SK-N-SH (cell line): ENCODE data around the gene POLD3. TPM values are rescaled to one million over a fixed set of nuclear protein-coding genes. Genes with fewer than 3 reads are reported as not detected.

Experiments used
- CTCF ChIA-PET: fragments of 300-600, 350-600 bp; formaldehyde crosslinking; extraction: SDS; loops from one replicate; lab custom pipeline; 2021; lab: Yijun Ruan, JAX
- POLR2A ChIA-PET: fragments of 350-600 bp; sonication (Branson Sonifier 250); formaldehyde crosslinking; extraction: SDS; loops from one replicate; lab custom pipeline; 2020; ENCODE audit warnings: antibody characterized with exemption, inconsistent platforms; lab: Yijun Ruan, JAX
- DNase-seq: peaks from one replicate; pipeline ENCODE4 v3.0.0; 2012
- H2AFZ ChIP-seq: fragments of 200-600 bp; sonication (generic); 2 replicates; pipeline ENCODE4 v1.8.1; 2016; ENCODE audit warnings: antibody characterized with exemption, mild to moderate bottlenecking, low read depth
- H3F3A ChIP-seq: fragments of 200-600 bp; sonication (generic); replicated peaks from 2 replicates; pipeline ENCODE3; 2016; ENCODE audit warnings: antibody characterized with exemption, mild to moderate bottlenecking; ENCODE audit not compliant: insufficient read depth
- H3K27ac ChIP-seq, 2 experiments: fragments of 200-500 bp in 1 of 2; fragments of 200-600 bp in 1 of 2; sonication (Bioruptor generic) in 1 of 2; sonication (generic), shearing (Covaris generic) in 1 of 2; 2 replicates each; pipeline versions ENCODE4 v1.5.1 to v1.6.1; 2014 to 2016; ENCODE audit warnings: low read depth in 2 of 2, inconsistent platforms in 1 of 2, low read length in 1 of 2, mild to moderate bottlenecking in 1 of 2, mixed read lengths in 1 of 2
- H3K27me3 ChIP-seq: fragments of 200-600 bp; sonication (generic), shearing (Covaris generic); 2 replicates; pipeline ENCODE4 v1.6.1; 2016; ENCODE audit warnings: mixed run types; ENCODE audit not compliant: insufficient read depth
- H3K36me3 ChIP-seq, 2 experiments: fragments of 200-500 bp in 1 of 2; fragments of 200-600 bp in 1 of 2; sonication (Bioruptor generic) in 1 of 2; sonication (generic) in 1 of 2; replicated peaks in 1 of 2; 2 replicates each; pipeline versions ENCODE3 to v1.5.1; 2014 to 2016; ENCODE audit warnings: low read length in 1 of 2, mild to moderate bottlenecking in 1 of 2; ENCODE audit not compliant: insufficient read depth in 2 of 2, control insufficient read depth in 1 of 2
- H3K4me1 ChIP-seq, 2 experiments: fragments of 200-500 bp in 1 of 2; fragments of 200-600 bp in 1 of 2; sonication (Bioruptor generic) in 1 of 2; sonication (generic), shearing (Covaris generic) in 1 of 2; 2 replicates each; pipeline versions ENCODE4 v1.5.1 to v1.6.1; 2014 to 2016; ENCODE audit warnings: low read depth in 1 of 2, low read length in 1 of 2, mixed run types in 1 of 2; ENCODE audit not compliant: insufficient read depth in 2 of 2, control insufficient read depth in 1 of 2
- H3K4me2 ChIP-seq: fragments of 200-600 bp; sonication (generic), shearing (Covaris generic); 2 replicates; pipeline ENCODE4 v1.6.1; 2017; ENCODE audit warnings: mixed run types
- H3K4me3 ChIP-seq, 2 experiments: fragments of 200-500 bp in 1 of 2; fragments of 200-600 bp in 1 of 2; sonication (Bioruptor generic) in 1 of 2; sonication (generic), shearing (Covaris generic) in 1 of 2; 2 replicates each; pipeline versions ENCODE4 v1.5.1 to v1.8.1; 2014 to 2016; ENCODE audit warnings: low read depth in 2 of 2, inconsistent platforms in 1 of 2, low read length in 1 of 2, mild to moderate bottlenecking in 1 of 2, mixed read lengths in 1 of 2, moderate library complexity in 1 of 2
- H3K79me2 ChIP-seq: fragments of 200-600 bp; sonication (generic); 2 replicates; pipeline ENCODE4 v1.8.1; 2017; ENCODE audit warnings: mild to moderate bottlenecking; ENCODE audit not compliant: insufficient read depth
- H3K9ac ChIP-seq: fragments of 200-600 bp; sonication (generic); 2 replicates; pipeline ENCODE4 v1.6.1; 2017; ENCODE audit warnings: mixed run types
- H3K9me2 ChIP-seq: fragments of 200-600 bp; sonication (generic); 2 replicates; pipeline ENCODE4 v1.6.1; 2017; ENCODE audit warnings: mixed run types
- H3K9me3 ChIP-seq: fragments of 200-600 bp; sonication (generic); 2 replicates; pipeline ENCODE4 v1.6.1; 2017; ENCODE audit warnings: mixed run types, mild to moderate bottlenecking, moderate library complexity
- H4K20me1 ChIP-seq: fragments of 200-600 bp; sonication (generic); 2 replicates; pipeline ENCODE4 v1.6.1; 2017; ENCODE audit warnings: mild to moderate bottlenecking, mixed run types; ENCODE audit not compliant: insufficient read depth
- EP300 ChIP-seq, 2 experiments: IDR thresholded peaks; 2 replicates each; pipeline versions ENCODE4 v1.4.0 to v1.6.1; 2012; ENCODE audit warnings: borderline replicate concordance in 1 of 2, low read depth in 1 of 2, low read length in 1 of 2
- EZH2phosphoT487 ChIP-seq: fragments of 200-600 bp; sonication (generic); IDR thresholded peaks from 2 replicates; pipeline ENCODE4 v1.6.1; 2017; ENCODE audit warnings: low read depth, mixed run types, mild to moderate bottlenecking, antibody characterized with exemption, moderate library complexity, borderline replicate concordance
- FOSL2 ChIP-seq: IDR thresholded peaks from 2 replicates; pipeline ENCODE4 v1.4.0; 2012; ENCODE audit warnings: low read depth, mild to moderate bottlenecking, moderate library complexity, borderline replicate concordance
- FOXJ3 ChIP-seq: sonication (generic); formaldehyde crosslinking; IDR thresholded peaks from 2 replicates; pipeline ENCODE4 v1.5.1; 2020; ENCODE audit warnings: mild to moderate bottlenecking, missing genetic modification reagents
- FOXM1 ChIP-seq: IDR thresholded peaks from 2 replicates; pipeline ENCODE4 v1.4.0; 2012; ENCODE audit warnings: low read depth, mild to moderate bottlenecking
- GABPA ChIP-seq: IDR thresholded peaks from 2 replicates; pipeline ENCODE4 v1.4.0; 2012; ENCODE audit warnings: low read depth, mild to moderate bottlenecking
- MEF2A ChIP-seq: IDR thresholded peaks from 2 replicates; pipeline ENCODE4 v1.4.0; 2012; ENCODE audit warnings: low read depth, borderline replicate concordance
- MXI1 ChIP-seq: IDR thresholded peaks from 2 replicates; pipeline ENCODE4 v1.6.1; 2012; ENCODE audit warnings: mild to moderate bottlenecking, low read depth, low read length, improper control_type of control experiment
- NRF1 ChIP-seq: IDR thresholded peaks from 2 replicates; pipeline ENCODE4 v1.6.1; 2012; ENCODE audit warnings: low read depth, mild to moderate bottlenecking, low read length
- POLR2AphosphoS5 ChIP-seq: IDR thresholded peaks from 2 replicates; pipeline ENCODE4 v1.6.1; 2012; ENCODE audit warnings: low read depth, low read length
- RCOR1 ChIP-seq: fragments of 150-350 bp; IDR thresholded peaks from 2 replicates; pipeline ENCODE4 v1.6.1; 2017; ENCODE audit warnings: antibody characterized with exemption, low read length
- SIN3A ChIP-seq: IDR thresholded peaks from 2 replicates; pipeline ENCODE4 v1.6.1; 2012; ENCODE audit warnings: low read depth, mild to moderate bottlenecking, low read length, moderate library complexity, borderline replicate concordance
- TAF1 ChIP-seq: IDR thresholded peaks from 2 replicates; pipeline ENCODE4 v1.6.1; 2012; ENCODE audit warnings: low read depth, mild to moderate bottlenecking, low read length, moderate library complexity, borderline replicate concordance
- TCF12 ChIP-seq: IDR thresholded peaks from 2 replicates; pipeline ENCODE4 v1.4.0; 2012
- WGBS: methylation state at CpG from one replicate; pipeline ENCODE4 v1.1.6; 2017; ENCODE audit warnings: low lambda C conversion rate; 5-methylcytosine and 5-hydroxymethylcytosine counted together
- polyA plus RNA-seq, 3 experiments: library from polyadenylated mRNA; depleted of rRNA; stranded (reverse); fragments of >200 nt; gene quantifications; 2 replicates each; pipeline ENCODE4 v1.2.3, GENCODE V29; 2012
- TF ChIP-seq, protein P1 (sequence below): IDR thresholded peaks from 2 replicates; pipeline ENCODE4 v1.4.0; 2012; ENCODE audit warnings: low read depth
- TF ChIP-seq, protein P2 (sequence below): fragments of 150-350 bp; IDR thresholded peaks from 2 replicates; pipeline ENCODE4 v1.6.1; 2016; ENCODE audit warnings: mild to moderate bottlenecking, low read depth, low read length
- TF ChIP-seq, protein P3 (sequence below): IDR thresholded peaks from 2 replicates; pipeline ENCODE4 v1.4.0; 2012; ENCODE audit warnings: low read depth, borderline replicate concordance
- TF ChIP-seq, protein P4 (sequence below): IDR thresholded peaks from 2 replicates; pipeline ENCODE4 v1.4.0; 2012; ENCODE audit warnings: low read depth, borderline replicate concordance

POLD3 gene
- polyA plus RNA-seq, 1 of the 3 experiments (the other 2 are of a cell fraction): 7.9 TPM

DNA sequence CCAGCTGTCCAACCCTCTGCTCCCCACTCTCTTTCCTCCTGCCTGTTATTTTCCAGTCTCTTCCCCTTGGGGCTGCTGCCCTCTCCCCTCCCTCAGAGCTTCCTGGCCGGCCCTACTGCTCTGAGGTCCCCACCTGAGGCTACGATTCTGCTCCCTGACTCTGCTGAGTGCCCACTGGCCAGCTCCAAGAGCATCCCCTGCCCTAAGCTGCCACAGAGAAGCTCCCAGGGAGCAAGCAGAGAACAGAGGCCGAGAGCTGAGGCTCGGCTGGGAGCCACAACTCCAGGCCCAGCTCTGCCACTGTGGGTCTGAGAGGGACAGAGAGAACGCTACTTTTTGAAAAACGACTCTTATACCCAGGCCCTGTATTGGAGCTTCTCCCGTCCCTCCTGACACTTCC is 77.8 kb downstream of the POLD3 start:
- Histone ChIP-seq H3K9me2 (no peaks in the 10 kb centered on the region), H3K4me1 (peaks cover 15 to 16% of the 10 kb centered on the region in 2 experiments), H3K27me3 (no peaks in the 10 kb centered on the region), H3K4me2 (no peak overlapping the region), H3K27ac (no peak overlapping the region), H2AFZ (no peak overlapping the region), H3K36me3 (no peaks in the 10 kb centered on the region), H3K4me3 (no peak overlapping the region), H3K9me3 (no peaks in the 10 kb centered on the region), H3K79me2 (no peaks in the 10 kb centered on the region), H3K9ac (no peak overlapping the region), H4K20me1 (no peaks in the 10 kb centered on the region), H3F3A (peaks cover 18% of the 10 kb centered on the region)
- POLR2A ChIA-PET: no interaction called here
- DNase-seq: no peak
- CTCF ChIA-PET: interaction anchor here (0.6 to 2.4 kb wide), 3 partner anchors 16 to 35 kb away, joined by 3 to 10 read pairs (median 3); no protein-coding TSS in a partner anchor
- 93% methylated on average over 7 of the region's 7 CpGs for WGBS
- TF ChIP-seq FOSL2: no peak
- TF ChIP-seq MEF2A: no peak
- TF ChIP-seq, protein P1, sequence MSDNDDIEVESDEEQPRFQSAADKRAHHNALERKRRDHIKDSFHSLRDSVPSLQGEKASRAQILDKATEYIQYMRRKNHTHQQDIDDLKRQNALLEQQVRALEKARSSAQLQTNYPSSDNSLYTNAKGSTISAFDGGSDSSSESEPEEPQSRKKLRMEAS: no peak
- no peak for TF ChIP-seq NRF1
- TF ChIP-seq FOXM1: no peak
- TF ChIP-seq, protein P2, sequence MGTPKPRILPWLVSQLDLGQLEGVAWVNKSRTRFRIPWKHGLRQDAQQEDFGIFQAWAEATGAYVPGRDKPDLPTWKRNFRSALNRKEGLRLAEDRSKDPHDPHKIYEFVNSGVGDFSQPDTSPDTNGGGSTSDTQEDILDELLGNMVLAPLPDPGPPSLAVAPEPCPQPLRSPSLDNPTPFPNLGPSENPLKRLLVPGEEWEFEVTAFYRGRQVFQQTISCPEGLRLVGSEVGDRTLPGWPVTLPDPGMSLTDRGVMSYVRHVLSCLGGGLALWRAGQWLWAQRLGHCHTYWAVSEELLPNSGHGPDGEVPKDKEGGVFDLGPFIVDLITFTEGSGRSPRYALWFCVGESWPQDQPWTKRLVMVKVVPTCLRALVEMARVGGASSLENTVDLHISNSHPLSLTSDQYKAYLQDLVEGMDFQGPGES: no peak
- TF ChIP-seq FOXJ3 (CRISPR knock-in tag): no peak
- no peak for TF ChIP-seq EZH2phosphoT487
- TF ChIP-seq EP300 (IDR thresholded peaks at IDR 0.05; ENCODE audit: borderline replicate concordance in 1 of 2, low read depth in 1 of 2, low read length in 1 of 2): no peak
- TF ChIP-seq, protein P3, sequence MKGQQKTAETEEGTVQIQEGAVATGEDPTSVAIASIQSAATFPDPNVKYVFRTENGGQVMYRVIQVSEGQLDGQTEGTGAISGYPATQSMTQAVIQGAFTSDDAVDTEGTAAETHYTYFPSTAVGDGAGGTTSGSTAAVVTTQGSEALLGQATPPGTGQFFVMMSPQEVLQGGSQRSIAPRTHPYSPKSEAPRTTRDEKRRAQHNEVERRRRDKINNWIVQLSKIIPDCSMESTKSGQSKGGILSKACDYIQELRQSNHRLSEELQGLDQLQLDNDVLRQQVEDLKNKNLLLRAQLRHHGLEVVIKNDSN: no peak
- TF ChIP-seq, protein P4, sequence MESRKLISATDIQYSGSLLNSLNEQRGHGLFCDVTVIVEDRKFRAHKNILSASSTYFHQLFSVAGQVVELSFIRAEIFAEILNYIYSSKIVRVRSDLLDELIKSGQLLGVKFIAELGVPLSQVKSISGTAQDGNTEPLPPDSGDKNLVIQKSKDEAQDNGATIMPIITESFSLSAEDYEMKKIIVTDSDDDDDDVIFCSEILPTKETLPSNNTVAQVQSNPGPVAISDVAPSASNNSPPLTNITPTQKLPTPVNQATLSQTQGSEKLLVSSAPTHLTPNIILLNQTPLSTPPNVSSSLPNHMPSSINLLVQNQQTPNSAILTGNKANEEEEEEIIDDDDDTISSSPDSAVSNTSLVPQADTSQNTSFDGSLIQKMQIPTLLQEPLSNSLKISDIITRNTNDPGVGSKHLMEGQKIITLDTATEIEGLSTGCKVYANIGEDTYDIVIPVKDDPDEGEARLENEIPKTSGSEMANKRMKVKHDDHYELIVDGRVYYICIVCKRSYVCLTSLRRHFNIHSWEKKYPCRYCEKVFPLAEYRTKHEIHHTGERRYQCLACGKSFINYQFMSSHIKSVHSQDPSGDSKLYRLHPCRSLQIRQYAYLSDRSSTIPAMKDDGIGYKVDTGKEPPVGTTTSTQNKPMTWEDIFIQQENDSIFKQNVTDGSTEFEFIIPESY: no peak
- no peak for TF ChIP-seq SIN3A
- TF ChIP-seq TCF12: no peak
- TF ChIP-seq TAF1: no peak
- no peak for TF ChIP-seq POLR2AphosphoS5
- TF ChIP-seq RCOR1: no peak
- TF ChIP-seq GABPA: no peak
- no peak for TF ChIP-seq MXI1
- TF ChIP-seq, all 33 proteins: peak for 0
